Upper lobe of right lung (tissue), 1 donor: ENCODE results near the gene FILIP1. TPM values are rescaled to one million over a fixed set of nuclear protein-coding genes. Genes with fewer than 3 reads are reported as not detected.

ENCODE experiments used
- ATAC-seq: fragments of 200-7000 bp; cut with Tn5 transposase; one replicate; pipeline ENCODE4 v1.9.1; 2020; ENCODE audit warnings: mild to moderate bottlenecking, moderate library complexity
- DNase-seq: peaks from one replicate; pipeline ENCODE4 v3.0.0-alpha.2; 2020
- H3K27ac ChIP-seq: fragments of 200-600 bp; one replicate; pipeline ENCODE4 v1.8.0; 2022
- H3K27me3 ChIP-seq: fragments of 200-600 bp; one replicate; pipeline ENCODE4 v1.8.0; 2022; ENCODE audit warnings: mild to moderate bottlenecking
- H3K36me3 ChIP-seq: fragments of 200-600 bp; one replicate; pipeline ENCODE4 v1.8.0; 2022
- H3K4me1 ChIP-seq: fragments of 200-600 bp; one replicate; pipeline ENCODE4 v1.8.0; 2022
- H3K4me3 ChIP-seq: fragments of 200-600 bp; one replicate; pipeline ENCODE4 v1.8.0; 2022; ENCODE audit warnings: mild to moderate bottlenecking
- H3K9me3 ChIP-seq: fragments of 200-600 bp; one replicate; pipeline ENCODE4 v1.8.0; 2022
- intact Hi-C: fragments of 100-400 bp; cut with DNase I; formaldehyde crosslinking; loops from one replicate; pipeline ENCODE4 v1.11.0; 2022
- total RNA-seq: library from RNA; stranded (reverse); fragmentation: NEBNext Ultra II Directional; extraction: Animal tissue kit (Norgen Biotek cat#: 25700); gene quantifications from one replicate; pipeline ENCODE4 v1.2.1, GENCODE V29; 2021
- TF ChIP-seq, protein P1 (sequence below): fragments of 200-600 bp; IDR thresholded peaks from one replicate; pipeline ENCODE4 v1.8.0; 2022; ENCODE audit warnings: antibody characterized with exemption
- donor health status: DM: no; HTN: yes; CAD: no; lungs with severe emphysema.

FILIP1 gene
- total RNA-seq, 1 donor from 2014 or later = 21.6 TPM

DNA sequence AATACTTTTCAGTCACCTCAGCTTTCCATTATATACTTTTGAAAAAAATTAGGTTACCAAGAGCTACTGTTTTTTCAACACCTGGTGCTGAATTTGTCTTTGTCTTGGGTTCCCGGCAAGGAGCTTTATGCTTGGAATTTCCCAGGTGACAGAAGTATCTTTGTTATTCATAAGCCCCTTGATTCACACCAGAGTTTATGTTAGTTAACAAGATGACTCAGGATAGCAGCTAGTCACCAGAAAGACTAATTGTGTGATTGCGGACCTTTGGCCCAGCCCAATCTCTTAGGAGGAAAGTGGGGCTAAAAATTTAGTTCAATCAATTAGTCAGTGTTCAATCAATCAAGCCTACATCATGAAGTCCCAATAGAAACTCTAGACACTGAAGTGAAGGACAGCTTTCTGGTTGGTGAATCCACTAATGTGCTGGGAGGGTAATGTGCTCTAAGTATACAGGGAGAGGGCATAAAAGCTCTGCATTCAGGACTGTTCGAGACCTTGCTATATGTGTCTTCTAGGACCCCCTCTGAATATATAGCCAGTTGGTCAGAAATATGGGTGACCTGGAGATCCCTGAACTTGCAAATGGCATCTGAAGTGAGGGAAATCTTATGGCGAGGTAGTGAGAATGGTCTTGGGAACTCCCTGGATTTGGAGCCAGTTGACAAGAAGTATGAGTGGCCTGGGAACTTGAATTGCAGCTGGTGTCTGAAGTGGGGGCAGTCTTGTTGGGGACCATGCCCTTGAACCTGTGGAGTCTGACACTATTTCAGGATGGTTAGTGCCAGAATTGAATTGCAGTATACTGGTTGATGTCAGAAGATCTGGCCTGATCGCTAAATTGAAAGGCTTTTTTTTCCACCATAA is 225.2 kb downstream of the FILIP1 start:
- ATAC-seq = no peak
- Histone ChIP-seq H3K4me3 (no peak overlapping the region), H3K27me3 (no peaks in the 10 kb centered on the region), H3K4me1 (peaks cover 31% of the 10 kb centered on the region), H3K36me3 (peaks cover 31% of the 10 kb centered on the region), H3K27ac (no peak overlapping the region), H3K9me3 (no peaks in the 10 kb centered on the region)
- TF ChIP-seq, protein P1, sequence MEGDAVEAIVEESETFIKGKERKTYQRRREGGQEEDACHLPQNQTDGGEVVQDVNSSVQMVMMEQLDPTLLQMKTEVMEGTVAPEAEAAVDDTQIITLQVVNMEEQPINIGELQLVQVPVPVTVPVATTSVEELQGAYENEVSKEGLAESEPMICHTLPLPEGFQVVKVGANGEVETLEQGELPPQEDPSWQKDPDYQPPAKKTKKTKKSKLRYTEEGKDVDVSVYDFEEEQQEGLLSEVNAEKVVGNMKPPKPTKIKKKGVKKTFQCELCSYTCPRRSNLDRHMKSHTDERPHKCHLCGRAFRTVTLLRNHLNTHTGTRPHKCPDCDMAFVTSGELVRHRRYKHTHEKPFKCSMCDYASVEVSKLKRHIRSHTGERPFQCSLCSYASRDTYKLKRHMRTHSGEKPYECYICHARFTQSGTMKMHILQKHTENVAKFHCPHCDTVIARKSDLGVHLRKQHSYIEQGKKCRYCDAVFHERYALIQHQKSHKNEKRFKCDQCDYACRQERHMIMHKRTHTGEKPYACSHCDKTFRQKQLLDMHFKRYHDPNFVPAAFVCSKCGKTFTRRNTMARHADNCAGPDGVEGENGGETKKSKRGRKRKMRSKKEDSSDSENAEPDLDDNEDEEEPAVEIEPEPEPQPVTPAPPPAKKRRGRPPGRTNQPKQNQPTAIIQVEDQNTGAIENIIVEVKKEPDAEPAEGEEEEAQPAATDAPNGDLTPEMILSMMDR = no peak
- no peak for DNase-seq
- intact Hi-C loops = loop anchor here (10.0 kb wide), 1 partner anchor 256 kb away; no protein-coding TSS in a partner anchor

DNA sequence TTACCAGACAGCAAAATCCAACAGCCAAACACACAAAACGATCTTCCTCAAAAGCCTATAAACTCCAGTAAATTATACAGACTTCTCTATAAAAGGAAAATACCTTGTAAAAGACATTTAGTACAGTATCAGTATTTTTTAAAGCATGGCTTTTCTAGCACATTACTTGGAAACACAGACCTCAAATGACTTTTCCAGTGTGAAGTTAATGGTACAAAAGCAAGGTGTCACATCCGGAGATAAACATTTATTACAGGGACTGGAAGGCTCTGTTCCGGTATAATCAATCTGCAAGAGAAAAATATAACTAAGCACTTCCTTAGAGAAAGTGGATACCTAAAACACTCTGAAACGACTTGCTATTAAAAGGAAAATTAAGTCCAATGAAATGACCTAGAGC is 226.1 kb downstream of the FILIP1 start:
- H3K27me3 ChIP-seq = no peaks in the 10 kb centered on the region
- ATAC-seq = no peak
- H3K4me1 ChIP-seq = peaks cover 28% of the 10 kb centered on the region
- DNase-seq = no peak
- peaks cover 35% of the 10 kb centered on the region for H3K36me3 ChIP-seq
- H3K4me3 ChIP-seq = no peak overlapping the region
- intact Hi-C loops = loop anchor here (10.0 kb wide), 1 partner anchor 257 kb away; no protein-coding TSS in a partner anchor
- TF ChIP-seq, protein P1 = no peak
- no peak overlapping the region for H3K27ac ChIP-seq
- no peaks in the 10 kb centered on the region for H3K9me3 ChIP-seq

DNA sequence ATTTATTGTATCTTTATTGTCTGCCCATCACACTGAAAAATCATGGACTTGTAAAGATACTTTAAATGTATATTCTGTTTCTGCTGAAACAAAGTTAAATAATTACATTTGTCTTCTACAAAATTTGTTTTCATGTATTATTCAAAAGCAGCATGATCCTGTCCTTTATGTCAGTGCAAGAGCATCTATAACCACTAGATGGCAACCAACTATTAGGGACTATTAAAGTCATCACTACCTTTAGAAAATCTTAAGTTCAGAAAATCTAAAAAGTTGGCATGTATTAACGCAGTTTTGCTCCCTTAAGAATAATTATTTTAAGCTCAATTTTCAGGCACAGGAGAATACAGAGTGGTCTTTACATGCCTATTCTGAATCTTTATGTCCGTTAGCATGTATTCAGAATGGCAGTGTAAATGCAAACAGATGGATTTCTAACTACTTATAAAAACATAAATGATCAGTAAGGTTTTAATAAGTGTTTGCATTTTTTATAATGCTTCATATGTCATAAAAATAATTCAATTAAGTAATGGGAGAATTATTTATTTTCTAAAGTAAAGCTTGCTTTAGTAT is 226.8 kb downstream of the FILIP1 start:
- Histone ChIP-seq H3K9me3 (no peaks in the 10 kb centered on the region), H3K36me3 (peaks cover 38% of the 10 kb centered on the region), H3K27me3 (no peaks in the 10 kb centered on the region), H3K4me1 (peaks cover 23% of the 10 kb centered on the region), H3K4me3 (no peak overlapping the region), H3K27ac (no peak overlapping the region)
- DNase-seq = no peak
- peak; percentile 82 for ATAC-seq
- intact Hi-C loops = loop anchor here (10.0 kb wide), 1 partner anchor 258 kb away; no protein-coding TSS in a partner anchor
- TF ChIP-seq, protein P1 = peak; percentile 89

DNA sequence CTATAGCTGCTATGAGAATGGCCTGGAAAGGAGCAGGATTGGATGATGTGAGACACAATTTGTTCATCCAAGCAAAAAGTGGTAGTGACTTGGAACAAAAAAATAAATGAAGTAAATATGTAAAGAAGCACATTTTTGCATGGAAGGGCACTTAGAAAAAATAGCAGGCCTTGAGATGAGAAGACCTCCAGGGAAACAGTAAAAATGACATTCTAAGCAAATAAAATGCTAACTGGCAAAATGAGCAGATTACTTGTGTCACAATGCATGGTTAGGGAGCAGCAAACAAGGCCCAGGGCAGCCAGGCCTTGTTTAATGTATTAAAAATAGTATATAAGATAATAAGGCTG is 230.2 kb downstream of the FILIP1 start:
- no peak for DNase-seq
- Histone ChIP-seq H3K9me3 (no peaks in the 10 kb centered on the region), H3K27me3 (no peaks in the 10 kb centered on the region), H3K4me1 (peaks cover 15% of the 10 kb centered on the region), H3K27ac (no peak overlapping the region), H3K36me3 (peaks cover 69% of the 10 kb centered on the region), H3K4me3 (no peak overlapping the region)
- TF ChIP-seq, protein P1 = no peak
- no peak for ATAC-seq
- intact Hi-C loops = loop anchor here (10.0 kb wide), 1 partner anchor 261 kb away; no protein-coding TSS in a partner anchor

DNA sequence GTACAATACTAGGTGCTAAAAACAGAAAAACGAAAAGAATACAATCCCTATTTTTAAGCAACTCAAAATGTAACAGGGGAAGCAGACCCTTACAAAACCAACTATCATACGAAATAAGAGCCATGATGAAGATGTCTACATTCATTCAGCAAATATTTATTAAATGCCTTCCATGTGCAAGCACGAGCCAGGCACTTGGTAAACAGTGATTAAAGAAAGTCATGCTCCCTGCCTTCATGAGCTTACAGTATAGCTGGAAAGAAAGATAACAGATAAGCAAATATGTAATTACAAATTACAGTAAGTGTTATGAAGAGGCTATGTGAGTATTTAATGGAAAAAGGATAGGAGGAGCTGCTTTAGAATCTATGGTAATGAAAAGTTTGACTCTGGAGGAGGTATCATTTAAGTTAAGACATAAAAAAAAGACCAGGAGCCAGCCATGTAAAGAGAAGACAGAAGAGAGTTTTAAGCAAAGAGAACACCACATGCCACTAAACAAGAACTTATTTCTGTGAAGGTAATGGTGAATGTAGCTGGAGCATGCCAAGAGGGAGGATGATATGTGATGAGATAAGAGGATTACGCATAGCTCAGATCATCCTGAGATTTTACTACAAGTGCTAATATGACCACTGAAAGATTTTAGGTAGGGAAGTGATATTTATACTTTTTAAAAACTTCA is 230.7 kb downstream of the FILIP1 start:
- intact Hi-C loops = loop anchor here (10.0 kb wide), 1 partner anchor 262 kb away; no protein-coding TSS in a partner anchor
- DNase-seq (no peak), ATAC-seq (no peak)
- Histone ChIP-seq H3K27me3 (no peaks in the 10 kb centered on the region), H3K27ac (no peak overlapping the region), H3K4me3 (no peak overlapping the region), H3K36me3 (peaks cover 74% of the 10 kb centered on the region), H3K4me1 (peaks cover 10% of the 10 kb centered on the region), H3K9me3 (no peaks in the 10 kb centered on the region)
- TF ChIP-seq, protein P1 = no peak
